PC-9 (cell line): ENCODE results near the gene LMNB1.

Source experiments
- EZH2 ChIP-seq: fragments of 200-600 bp; sonication (generic); IDR thresholded peaks from 2 replicates; pipeline ENCODE4 v1.8.0; 2017; ENCODE audit warnings: antibody characterized with exemption, low read depth
- TF ChIP-seq, protein P1 (sequence below): fragments of 200-600 bp; sonication (generic); conservative IDR thresholded peaks from 2 replicates; pipeline ENCODE4 v1.6.1; 2017; ENCODE audit warnings: mixed run types, antibody characterized with exemption, mild to moderate bottlenecking, moderate library complexity

DNA sequence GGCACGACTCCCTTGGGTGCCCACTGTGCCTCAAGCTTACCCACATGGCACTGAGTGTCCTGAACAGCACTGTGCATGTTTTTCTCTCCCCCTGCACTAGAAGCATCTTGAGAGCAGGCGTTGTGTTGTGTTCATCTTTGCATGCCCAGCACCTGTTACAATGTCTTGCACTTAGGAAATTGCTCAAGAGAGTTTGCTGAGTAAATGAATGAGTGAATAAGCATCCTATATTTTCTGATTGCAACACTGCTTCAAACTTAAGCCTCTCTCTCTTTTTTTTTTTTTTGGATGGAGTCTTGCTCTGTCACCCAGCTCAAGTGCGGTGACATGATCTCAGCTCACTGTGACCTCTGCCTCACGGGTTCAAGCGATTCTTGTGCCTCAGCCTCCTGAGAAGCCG lies 94.5 kb downstream of the LMNB1 start:
- TF ChIP-seq, protein P1, sequence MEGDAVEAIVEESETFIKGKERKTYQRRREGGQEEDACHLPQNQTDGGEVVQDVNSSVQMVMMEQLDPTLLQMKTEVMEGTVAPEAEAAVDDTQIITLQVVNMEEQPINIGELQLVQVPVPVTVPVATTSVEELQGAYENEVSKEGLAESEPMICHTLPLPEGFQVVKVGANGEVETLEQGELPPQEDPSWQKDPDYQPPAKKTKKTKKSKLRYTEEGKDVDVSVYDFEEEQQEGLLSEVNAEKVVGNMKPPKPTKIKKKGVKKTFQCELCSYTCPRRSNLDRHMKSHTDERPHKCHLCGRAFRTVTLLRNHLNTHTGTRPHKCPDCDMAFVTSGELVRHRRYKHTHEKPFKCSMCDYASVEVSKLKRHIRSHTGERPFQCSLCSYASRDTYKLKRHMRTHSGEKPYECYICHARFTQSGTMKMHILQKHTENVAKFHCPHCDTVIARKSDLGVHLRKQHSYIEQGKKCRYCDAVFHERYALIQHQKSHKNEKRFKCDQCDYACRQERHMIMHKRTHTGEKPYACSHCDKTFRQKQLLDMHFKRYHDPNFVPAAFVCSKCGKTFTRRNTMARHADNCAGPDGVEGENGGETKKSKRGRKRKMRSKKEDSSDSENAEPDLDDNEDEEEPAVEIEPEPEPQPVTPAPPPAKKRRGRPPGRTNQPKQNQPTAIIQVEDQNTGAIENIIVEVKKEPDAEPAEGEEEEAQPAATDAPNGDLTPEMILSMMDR, result no peak
- no peak for TF ChIP-seq EZH2
